Peyer's patch (tissue), 4 donors: ENCODE results near the gene GTF2A1L.

ENCODE experiments used
- CTCF ChIP-seq, 6 experiments: fragments of 450-650 bp in 4 of 6; fragments of 200-600 bp in 2 of 6; sonication (generic) in 1 of 6; IDR thresholded peaks; one replicate each; pipeline ENCODE4 v1.5.1; 2017 to 2019; ENCODE audit warnings: antibody characterized with exemption in 6 of 6, mild to moderate bottlenecking in 3 of 6, moderate library complexity in 1 of 6
- POLR2A ChIP-seq, 2 donors: fragments of 450-650 bp; IDR thresholded peaks; one replicate each; pipeline ENCODE4 v1.5.1; 2017; ENCODE audit warnings: antibody characterized with exemption in 2 of 2, mild to moderate bottlenecking in 2 of 2, moderate library complexity in 2 of 2

GRCh38 chr2:48597492-48597891 lies 20.2 kb upstream of the GTF2A1L start:
- TF ChIP-seq CTCF (IDR thresholded peaks at IDR 0.05) (no peak), POLR2A (IDR thresholded peaks at IDR 0.05) (no peak)
